Measurements from ENCODE around the gene SLC6A13. TPM values are rescaled to one million over a fixed set of nuclear protein-coding genes. Genes with fewer than 3 reads are reported as not detected.

Gene SLC6A13
- total and polyA plus RNA-seq, 2 of the 13 experiments (the other 11 are each of a cell fraction or from before 2014, with no cell fraction given): 0.05 to 0.15 TPM

DNA sequence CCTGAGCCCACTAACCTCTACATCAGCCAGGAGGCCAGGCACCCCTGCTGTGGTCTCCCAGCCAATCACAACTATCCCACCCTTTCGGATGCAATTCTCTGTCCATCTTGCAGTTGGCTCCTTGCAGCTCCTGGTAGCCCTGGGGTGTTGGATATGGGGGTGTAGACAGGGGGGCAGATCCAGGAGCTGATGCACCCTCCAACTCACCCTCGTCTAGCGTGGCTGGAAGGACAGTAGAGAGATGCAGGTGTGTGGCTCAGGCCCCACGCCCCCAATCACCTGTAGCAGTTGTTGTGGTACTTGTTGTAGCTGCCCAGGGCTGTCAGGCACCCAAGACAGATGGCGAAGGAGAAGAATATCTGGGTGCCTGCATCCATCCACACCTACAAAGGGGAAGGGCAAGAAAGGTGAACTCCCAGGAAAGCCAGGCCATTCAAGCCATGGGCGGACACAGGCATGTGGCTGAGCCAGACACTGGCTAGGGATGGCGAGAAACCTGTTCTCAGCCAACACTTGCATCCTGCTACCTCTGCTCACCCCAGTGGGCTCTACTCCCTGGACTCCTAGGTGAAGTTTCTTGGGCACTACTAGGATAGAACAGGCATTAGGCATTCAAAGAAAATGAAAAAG, 35.2 kb downstream of the SLC6A13 start:
- TF ChIP-seq XRCC5 (optimal IDR thresholded peaks at IDR 0.05; ENCODE audit: low read length): no peak
- TF ChIP-seq, protein P1, sequence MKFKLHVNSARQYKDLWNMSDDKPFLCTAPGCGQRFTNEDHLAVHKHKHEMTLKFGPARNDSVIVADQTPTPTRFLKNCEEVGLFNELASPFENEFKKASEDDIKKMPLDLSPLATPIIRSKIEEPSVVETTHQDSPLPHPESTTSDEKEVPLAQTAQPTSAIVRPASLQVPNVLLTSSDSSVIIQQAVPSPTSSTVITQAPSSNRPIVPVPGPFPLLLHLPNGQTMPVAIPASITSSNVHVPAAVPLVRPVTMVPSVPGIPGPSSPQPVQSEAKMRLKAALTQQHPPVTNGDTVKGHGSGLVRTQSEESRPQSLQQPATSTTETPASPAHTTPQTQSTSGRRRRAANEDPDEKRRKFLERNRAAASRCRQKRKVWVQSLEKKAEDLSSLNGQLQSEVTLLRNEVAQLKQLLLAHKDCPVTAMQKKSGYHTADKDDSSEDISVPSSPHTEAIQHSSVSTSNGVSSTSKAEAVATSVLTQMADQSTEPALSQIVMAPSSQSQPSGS (CRISPR knock-in tag; IDR thresholded peaks at IDR 0.05): no peak
- no peak for TF ChIP-seq ZNF781 (CRISPR knock-in tag; IDR thresholded peaks at IDR 0.05; ENCODE audit: borderline replicate concordance, not compliant biosample characterization)
- TF ChIP-seq, protein P2, sequence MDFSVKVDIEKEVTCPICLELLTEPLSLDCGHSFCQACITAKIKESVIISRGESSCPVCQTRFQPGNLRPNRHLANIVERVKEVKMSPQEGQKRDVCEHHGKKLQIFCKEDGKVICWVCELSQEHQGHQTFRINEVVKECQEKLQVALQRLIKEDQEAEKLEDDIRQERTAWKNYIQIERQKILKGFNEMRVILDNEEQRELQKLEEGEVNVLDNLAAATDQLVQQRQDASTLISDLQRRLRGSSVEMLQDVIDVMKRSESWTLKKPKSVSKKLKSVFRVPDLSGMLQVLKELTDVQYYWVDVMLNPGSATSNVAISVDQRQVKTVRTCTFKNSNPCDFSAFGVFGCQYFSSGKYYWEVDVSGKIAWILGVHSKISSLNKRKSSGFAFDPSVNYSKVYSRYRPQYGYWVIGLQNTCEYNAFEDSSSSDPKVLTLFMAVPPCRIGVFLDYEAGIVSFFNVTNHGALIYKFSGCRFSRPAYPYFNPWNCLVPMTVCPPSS (IDR thresholded peaks at IDR 0.05): no peak
- TF ChIP-seq, protein P3, sequence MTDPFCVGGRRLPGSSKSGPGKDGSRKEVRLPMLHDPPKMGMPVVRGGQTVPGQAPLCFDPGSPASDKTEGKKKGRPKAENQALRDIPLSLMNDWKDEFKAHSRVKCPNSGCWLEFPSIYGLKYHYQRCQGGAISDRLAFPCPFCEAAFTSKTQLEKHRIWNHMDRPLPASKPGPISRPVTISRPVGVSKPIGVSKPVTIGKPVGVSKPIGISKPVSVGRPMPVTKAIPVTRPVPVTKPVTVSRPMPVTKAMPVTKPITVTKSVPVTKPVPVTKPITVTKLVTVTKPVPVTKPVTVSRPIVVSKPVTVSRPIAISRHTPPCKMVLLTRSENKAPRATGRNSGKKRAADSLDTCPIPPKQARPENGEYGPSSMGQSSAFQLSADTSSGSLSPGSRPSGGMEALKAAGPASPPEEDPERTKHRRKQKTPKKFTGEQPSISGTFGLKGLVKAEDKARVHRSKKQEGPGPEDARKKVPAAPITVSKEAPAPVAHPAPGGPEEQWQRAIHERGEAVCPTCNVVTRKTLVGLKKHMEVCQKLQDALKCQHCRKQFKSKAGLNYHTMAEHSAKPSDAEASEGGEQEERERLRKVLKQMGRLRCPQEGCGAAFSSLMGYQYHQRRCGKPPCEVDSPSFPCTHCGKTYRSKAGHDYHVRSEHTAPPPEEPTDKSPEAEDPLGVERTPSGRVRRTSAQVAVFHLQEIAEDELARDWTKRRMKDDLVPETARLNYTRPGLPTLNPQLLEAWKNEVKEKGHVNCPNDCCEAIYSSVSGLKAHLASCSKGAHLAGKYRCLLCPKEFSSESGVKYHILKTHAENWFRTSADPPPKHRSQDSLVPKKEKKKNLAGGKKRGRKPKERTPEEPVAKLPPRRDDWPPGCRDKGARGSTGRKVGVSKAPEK (CRISPR knock-in tag; IDR thresholded peaks at IDR 0.05; ENCODE audit: borderline replicate concordance): no peak
- no peak for TF ChIP-seq ZNF552 (CRISPR knock-in tag; IDR thresholded peaks at IDR 0.05; ENCODE audit: borderline replicate concordance)
- TF ChIP-seq ZC3H4 (CRISPR knock-in tag; IDR thresholded peaks at IDR 0.05; ENCODE audit: borderline replicate concordance): no peak
- TF ChIP-seq NFE2L1 (CRISPR knock-in tag; IDR thresholded peaks at IDR 0.05; ENCODE audit: borderline replicate concordance): no peak
- TF ChIP-seq NCOA2 (CRISPR knock-in tag; IDR thresholded peaks at IDR 0.05): no peak
- Histone ChIP-seq H3K4me2 (ENCODE audit: low read depth, low read length) (no peak overlapping the region), H3K36me3 (replicated peaks in 1 of 2; ENCODE audit: control insufficient read depth in 1 of 2, insufficient read depth in 2 of 2, low read length in 2 of 2) (no peaks in the 10 kb centered on the region), H3K4me1 (ENCODE audit: insufficient read depth, low read length) (peaks cover 16% of the 10 kb centered on the region), H3K4me3 (replicated peaks in 1 of 3; ENCODE audit: insufficient read depth in 1 of 3, low read depth in 2 of 3, low read length in 3 of 3) (no peak overlapping the region), H3K79me2 (ENCODE audit: insufficient read depth, low read length) (no peaks in the 10 kb centered on the region), H3K9me3 (ENCODE audit: low read length) (no peaks in the 10 kb centered on the region), H3K9ac (ENCODE audit: insufficient read depth, low read depth, low read length) (no peak overlapping the region), H3K27me3 (ENCODE audit: control insufficient read depth in 1 of 2, insufficient read depth in 2 of 2, low read length in 2 of 2) (peaks cover 3 to 6% of the 10 kb centered on the region in 2 experiments; a peak in 3 of 5 replicates), H3K27ac (ENCODE audit: extremely low read length, insufficient read depth, low read length) (no peak overlapping the region), H2AFZ (ENCODE audit: low read length) (no peak overlapping the region), H4K20me1 (ENCODE audit: insufficient read depth, low read length) (no peaks in the 10 kb centered on the region)
- ATAC-seq (no peak), FAIRE-seq (no peak), DNase-seq (ENCODE audit: low spot score) (no peak)
- 51% methylated on average over 7 of the region's 7 CpGs for WGBS (ENCODE audit: low lambda C conversion rate)
- CTCF ChIA-PET (ENCODE audit: low intra/inter-chr PET ratio, low total read pairs): no interaction called here
- in situ Hi-C loops (cut with HindIII; ENCODE audit: extremely low pct_ligation_motif_present, low pct_unique_long_range_greater_than_20kb) (no loop called here), intact Hi-C loops (cut with micrococcal nuclease; ENCODE audit: unreplicated experiment) (no loop called here)
- POLR2A ChIA-PET: no interaction called here
- BruUV-seq (replicated peaks): no TSS peak
